Esophagus (tissue), 2 donors: ENCODE measurements around the gene AURKB. TPM values are rescaled to one million over a fixed set of nuclear protein-coding genes. Genes with fewer than 3 reads are reported as not detected.

Experiments used
- H3K27ac ChIP-seq, 2 donors: one replicate each; pipeline ENCODE4 v1.5.1; 2013; ENCODE audit warnings: low read depth in 2 of 2, mild to moderate bottlenecking in 2 of 2, inconsistent platforms in 1 of 2, low read length in 1 of 2, moderate library complexity in 1 of 2
- H3K27me3 ChIP-seq, 2 donors: one replicate each; pipeline ENCODE4 v1.6.1; 2013; ENCODE audit warnings: low read length in 2 of 2, control low read depth in 1 of 2, mild to moderate bottlenecking in 1 of 2; ENCODE audit not compliant: insufficient read depth in 2 of 2, control insufficient read depth in 1 of 2
- H3K36me3 ChIP-seq, 2 donors: one replicate each; pipeline ENCODE4 v1.6.1; 2013; ENCODE audit warnings: low read length in 1 of 2; ENCODE audit not compliant: control insufficient read depth in 2 of 2, insufficient read depth in 2 of 2
- H3K4me1 ChIP-seq, 2 donors: one replicate each; pipeline ENCODE4 v1.6.1; 2013; ENCODE audit warnings: low read length in 1 of 2; ENCODE audit not compliant: control insufficient read depth in 2 of 2, insufficient read depth in 2 of 2
- H3K4me3 ChIP-seq, 2 donors: one replicate each; pipeline ENCODE4 v1.5.1; 2013; ENCODE audit warnings: low read length in 2 of 2, mild to moderate bottlenecking in 2 of 2, low read depth in 1 of 2, moderate library complexity in 1 of 2
- H3K9me3 ChIP-seq, 2 donors: one replicate each; pipeline ENCODE4 v1.6.1; 2013; ENCODE audit warnings: mild to moderate bottlenecking in 2 of 2, low read depth in 1 of 2, low read length in 1 of 2, moderate library complexity in 1 of 2; ENCODE audit not compliant: control insufficient read depth in 2 of 2, insufficient read depth in 1 of 2
- WGBS, 2 donors: extraction: QIAGEN DNeasy Blood & Tissue Kit; methylation state at CpG; one replicate each; pipeline ENCODE4 v1.1.7; 2013; 5-methylcytosine and 5-hydroxymethylcytosine counted together
- polyA plus RNA-seq, 2 donors: library from polyadenylated mRNA; stranded (reverse); fragments of 200-250 nt; gene quantifications; one replicate each; pipeline ENCODE4 v1.2.3, GENCODE V29; 2013
- donor health status: healthy with polysubstance abuse.
- donor health status: Bipolar disorder and iron deficiency.

The AURKB gene
- polyA plus RNA-seq, 2 donors, result 25.3 to 28.3 TPM

GRCh38 chr17:8248751-8249607, 38.6 kb upstream of the AURKB start, which contains the start of gene PFAS:
Gene PFAS, plus strand, starts transcription at chr17:8249289. Its CDS starts 4,649 bp downstream, at chr17:8253938.
- 0% methylated on average over 58 of the region's 58 CpGs for WGBS, 2 donors
- Histone ChIP-seq H3K4me1 (no peaks in the 10 kb centered on the region), H3K36me3 (no peaks in the 10 kb centered on the region), H3K27ac (peak within 1 kb of the TSS; percentile 95 to 100), H3K4me3 (peak within 1 kb of the TSS; percentile 73 to 94), H3K9me3 (no peaks in the 10 kb centered on the region), H3K27me3 (no peaks in the 10 kb centered on the region)

GRCh38 chr17:8244768-8245167, 34.4 kb upstream of the AURKB start:
- Histone ChIP-seq H3K4me1 (no peaks in the 10 kb centered on the region), H3K9me3 (no peaks in the 10 kb centered on the region), H3K27me3 (no peaks in the 10 kb centered on the region), H3K36me3 (peaks cover 0 to 1% of the 10 kb centered on the region in 2 donors), H3K4me3 (no peak overlapping the region), H3K27ac (no peak overlapping the region)
- 96 to 97% methylated on average over 8 of the region's 8 CpGs for WGBS, 2 donors

GRCh38 chr17:8243827-8244226, 33.5 kb upstream of the AURKB start:
- no peaks in the 10 kb centered on the region for H3K4me1 ChIP-seq
- WGBS, 2 donors, result 85 to 87% methylated on average over 5 of the region's 5 CpGs
- H3K36me3 ChIP-seq, result peaks cover 0 to 2% of the 10 kb centered on the region in 2 donors
- H3K27me3 ChIP-seq, result no peaks in the 10 kb centered on the region
- H3K4me3 ChIP-seq, result no peak overlapping the region
- no peak overlapping the region for H3K27ac ChIP-seq
- no peaks in the 10 kb centered on the region for H3K9me3 ChIP-seq

GRCh38 chr17:8237886-8238285, 27.5 kb upstream of the AURKB start:
- H3K27ac ChIP-seq, result no peak overlapping the region

GRCh38 chr17:8237175-8237574, 26.8 kb upstream of the AURKB start:
- WGBS, 2 donors, result 79 to 80% methylated on average over 7 of the region's 7 CpGs
- Histone ChIP-seq H3K9me3 (no peaks in the 10 kb centered on the region), H3K4me1 (no peaks in the 10 kb centered on the region), H3K36me3 (peaks cover 25 to 47% of the 10 kb centered on the region in 2 donors), H3K27ac (no peak overlapping the region), H3K4me3 (no peak overlapping the region), H3K27me3 (no peaks in the 10 kb centered on the region)

More at GRCh38 chr17:8237886-8238285, 27.5 kb upstream of the AURKB start:
- WGBS, 2 donors, result 84 to 87% methylated on average over 4 of the region's 4 CpGs
- Histone ChIP-seq H3K36me3 (peaks cover 21 to 40% of the 10 kb centered on the region in 2 donors), H3K4me3 (no peak overlapping the region), H3K4me1 (no peaks in the 10 kb centered on the region), H3K9me3 (no peaks in the 10 kb centered on the region), H3K27me3 (no peaks in the 10 kb centered on the region)

- peaks cover 36 to 61% of the 10 kb centered on the region in 2 donors for H3K36me3 ChIP-seq
- H3K9me3 ChIP-seq, result no peaks in the 10 kb centered on the region
- H3K4me3 ChIP-seq, result no peak overlapping the region
- H3K4me1 ChIP-seq, result no peaks in the 10 kb centered on the region
- no peak overlapping the region for H3K27ac ChIP-seq
- 94 to 96% methylated on average over 7 of the region's 7 CpGs for WGBS, 2 donors
- H3K27me3 ChIP-seq, result no peaks in the 10 kb centered on the region
Measured at GRCh38 chr17:8235676-8236075, 25.3 kb upstream of the AURKB start.

- Histone ChIP-seq H3K36me3 (peaks cover 43 to 63% of the 10 kb centered on the region in 2 donors), H3K27me3 (no peaks in the 10 kb centered on the region), H3K27ac (no peak overlapping the region), H3K9me3 (no peaks in the 10 kb centered on the region), H3K4me1 (no peaks in the 10 kb centered on the region), H3K4me3 (no peak overlapping the region)
- 94 to 95% methylated on average over 21 of the region's 21 CpGs for WGBS, 2 donors
Measured at GRCh38 chr17:8234361-8235270, 24.2 kb upstream of the AURKB start.

GRCh38 chr17:8231701-8232100, 21.3 kb upstream of the AURKB start:
- peaks cover 45 to 65% of the 10 kb centered on the region in 2 donors for H3K36me3 ChIP-seq
- H3K9me3 ChIP-seq, result no peaks in the 10 kb centered on the region
- H3K4me3 ChIP-seq, result no peak overlapping the region
- 95 to 97% methylated on average over 10 of the region's 10 CpGs for WGBS, 2 donors
- no peaks in the 10 kb centered on the region for H3K4me1 ChIP-seq
- no peak overlapping the region for H3K27ac ChIP-seq
- H3K27me3 ChIP-seq, result no peaks in the 10 kb centered on the region

GRCh38 chr17:8227238-8227581, 16.8 kb upstream of the AURKB start:
- Histone ChIP-seq H3K27me3 (no peaks in the 10 kb centered on the region), H3K4me1 (peaks cover 4 to 7% of the 10 kb centered on the region in 2 donors), H3K27ac (peak overlapping the region in 1 of 2 donors; percentile 7), H3K36me3 (peaks cover 24 to 34% of the 10 kb centered on the region in 2 donors), H3K4me3 (no peak overlapping the region), H3K9me3 (no peaks in the 10 kb centered on the region)
- 92 to 95% methylated on average over 4 of the region's 4 CpGs for WGBS, 2 donors
